HG03060 (cell line): Measurements from ENCODE around the gene CFAP210.
"Not testable (repeated sequence)": the region's sequence is repeated elsewhere in the genome, so short reads cannot be mapped to it uniquely, and the experiment has no call there.

Experiments
- ATAC-seq: cut with Tn5 transposase; IDR thresholded peaks from one replicate; pipeline ENCODE4 v1.9.1; 2021; ENCODE audit warnings: low read depth, moderate number of reproducible peaks; ENCODE audit not compliant: unreplicated experiment

CFAP210 gene

DNA sequence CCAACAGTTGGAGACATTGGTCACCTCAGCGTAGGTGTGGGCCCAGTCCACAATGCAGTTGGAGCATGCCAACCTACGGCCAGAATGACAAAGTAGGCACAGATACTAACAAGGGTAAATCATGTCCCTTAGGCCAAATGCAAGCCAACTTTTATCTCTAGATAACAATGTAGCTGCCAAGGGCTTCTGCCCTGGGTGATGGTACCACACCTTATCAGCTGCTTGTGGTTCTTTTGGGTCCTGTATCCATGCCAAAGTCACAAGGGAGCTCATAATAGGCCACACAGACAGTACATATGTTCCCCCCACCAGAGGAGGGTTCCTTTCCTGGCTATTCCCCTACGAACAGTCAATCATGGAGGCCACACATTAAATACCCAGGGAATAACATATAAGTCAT, 19.1 kb upstream of the CFAP210 start:
- no peak for ATAC-seq

DNA sequence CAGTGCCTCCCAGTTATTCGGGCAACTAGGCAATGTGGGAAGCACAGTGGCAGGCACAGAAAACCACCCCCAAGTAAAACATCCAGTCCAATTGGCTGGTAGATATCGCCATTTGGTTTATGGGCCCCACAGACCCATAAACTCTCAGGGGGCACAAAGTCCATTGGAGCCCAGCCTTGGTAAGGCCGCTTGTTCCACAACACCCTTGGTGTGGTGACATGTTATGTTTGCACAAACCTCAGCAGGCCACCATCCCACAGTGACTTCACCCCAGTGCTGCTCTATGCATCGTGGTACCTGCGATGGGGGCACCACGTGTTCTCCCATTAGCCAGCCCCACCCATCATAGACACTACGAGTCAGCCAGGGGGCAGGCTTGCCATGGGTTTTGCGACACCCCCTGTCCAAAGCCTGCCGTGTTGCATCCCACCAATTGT, 18.6 kb upstream of the CFAP210 start:
- ATAC-seq, result no peak

DNA sequence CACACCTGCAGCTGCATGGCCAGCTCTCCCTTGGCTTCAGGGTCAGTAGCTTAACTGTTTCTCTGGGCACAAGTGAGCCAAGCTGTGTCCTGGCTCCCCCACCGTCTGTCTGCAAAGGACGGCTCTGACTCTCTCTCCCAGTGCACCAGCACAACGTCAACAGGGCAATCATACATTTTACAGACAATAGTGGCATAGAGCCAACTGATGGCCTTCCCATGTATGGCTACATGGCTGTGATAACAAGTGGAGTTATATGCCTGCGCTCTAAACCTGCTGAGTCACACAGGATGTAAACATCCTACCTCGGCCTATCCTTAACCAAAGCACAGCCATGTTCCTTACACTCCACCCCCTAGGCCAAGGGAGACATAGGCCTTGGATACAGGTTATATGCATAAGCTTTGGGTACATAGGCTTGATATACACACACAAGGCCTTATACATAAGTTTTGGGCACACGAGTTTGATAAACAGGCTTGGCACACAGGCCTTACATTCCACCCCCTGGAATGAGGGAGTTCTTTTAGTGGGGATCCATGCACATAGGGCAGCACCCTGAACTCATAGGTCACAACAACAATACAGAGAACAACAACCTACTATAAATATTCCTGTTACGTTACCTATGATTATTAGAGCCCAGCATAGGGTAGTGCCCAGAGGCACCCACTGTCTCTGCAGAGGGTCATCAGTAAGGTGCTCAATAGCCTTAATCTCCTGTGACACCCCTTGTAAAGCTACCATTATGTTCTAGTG, 17.7 kb upstream of the CFAP210 start:
- no peak for ATAC-seq

DNA sequence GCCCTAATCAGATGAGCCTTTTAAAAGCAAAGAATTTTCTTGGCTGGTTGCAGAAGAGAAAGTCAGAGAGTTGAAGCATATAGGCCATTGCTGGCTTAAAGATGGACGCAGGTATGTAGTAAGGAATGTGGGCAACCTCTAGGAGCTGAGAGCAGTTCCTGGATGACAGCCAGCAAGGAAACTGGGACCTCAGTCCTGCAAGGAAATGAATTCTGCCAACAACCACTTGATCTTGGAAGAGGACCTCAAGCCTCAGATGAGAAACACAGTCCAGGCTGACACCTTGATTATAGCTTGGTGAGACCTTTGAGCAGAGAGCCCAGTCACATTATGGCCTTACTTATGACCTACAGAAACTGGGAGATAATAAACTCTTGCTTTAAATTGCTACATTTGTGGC, 15.8 kb upstream of the CFAP210 start:
- ATAC-seq, result no peak

DNA sequence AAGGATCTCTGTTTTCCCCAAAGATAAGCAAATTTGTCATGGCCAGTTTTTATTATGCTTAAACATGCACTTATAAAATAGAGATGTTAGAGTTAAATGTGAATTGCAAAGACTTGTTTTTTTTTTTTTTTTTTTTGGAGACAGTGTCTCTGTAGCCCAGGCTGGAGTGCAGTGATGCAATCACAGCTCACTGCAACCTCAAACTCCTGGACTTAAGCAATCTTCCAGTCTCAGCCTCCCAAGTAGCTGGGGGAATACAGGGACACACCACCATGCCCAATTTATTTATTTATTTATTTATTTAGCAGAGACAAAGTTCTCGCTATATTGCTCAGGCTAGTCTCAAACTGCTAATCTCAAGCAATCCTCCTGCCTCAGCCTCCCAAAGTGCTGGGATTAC, 15.1 kb upstream of the CFAP210 start:
- no peak for ATAC-seq

DNA sequence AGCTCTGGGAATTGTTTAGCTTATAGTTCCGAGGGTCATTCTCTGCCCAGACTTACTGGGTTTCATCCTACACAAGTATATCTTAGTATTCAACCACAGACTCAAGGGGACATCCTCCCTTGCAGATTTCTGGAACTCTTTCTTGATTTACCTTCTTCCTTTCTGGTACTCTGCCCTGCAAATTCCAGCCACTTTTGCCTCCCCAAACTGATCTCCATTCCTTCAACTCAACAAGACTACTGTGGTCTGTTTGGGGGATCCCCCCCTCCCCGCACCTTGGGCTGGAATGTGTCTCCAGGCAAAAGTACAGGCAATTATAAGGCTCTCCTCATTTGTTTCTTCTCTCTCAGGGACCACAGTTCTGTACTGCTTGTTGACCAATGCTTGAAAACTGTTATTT, 13.4 kb upstream of the CFAP210 start:
- no peak for ATAC-seq

DNA sequence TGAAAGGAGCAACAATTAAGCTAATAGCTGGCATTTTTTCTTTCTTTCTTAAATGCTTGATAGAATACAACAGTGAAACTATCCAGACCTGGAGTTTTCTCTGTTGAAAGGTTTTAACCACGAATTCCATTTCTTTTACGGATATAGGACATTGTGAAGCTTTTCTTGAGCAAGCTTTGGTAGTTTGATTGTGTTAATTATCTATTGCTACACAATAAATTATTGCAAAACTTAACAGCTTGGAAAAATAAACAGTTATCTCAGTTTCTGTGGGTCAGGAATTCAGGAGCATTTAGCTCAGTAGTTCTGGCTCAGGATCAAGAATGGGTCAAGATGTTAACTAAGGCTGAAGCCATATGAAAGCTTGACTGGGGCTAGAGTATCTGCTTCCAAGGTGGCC, 11.7 kb upstream of the CFAP210 start:
- ATAC-seq, result no peak

DNA sequence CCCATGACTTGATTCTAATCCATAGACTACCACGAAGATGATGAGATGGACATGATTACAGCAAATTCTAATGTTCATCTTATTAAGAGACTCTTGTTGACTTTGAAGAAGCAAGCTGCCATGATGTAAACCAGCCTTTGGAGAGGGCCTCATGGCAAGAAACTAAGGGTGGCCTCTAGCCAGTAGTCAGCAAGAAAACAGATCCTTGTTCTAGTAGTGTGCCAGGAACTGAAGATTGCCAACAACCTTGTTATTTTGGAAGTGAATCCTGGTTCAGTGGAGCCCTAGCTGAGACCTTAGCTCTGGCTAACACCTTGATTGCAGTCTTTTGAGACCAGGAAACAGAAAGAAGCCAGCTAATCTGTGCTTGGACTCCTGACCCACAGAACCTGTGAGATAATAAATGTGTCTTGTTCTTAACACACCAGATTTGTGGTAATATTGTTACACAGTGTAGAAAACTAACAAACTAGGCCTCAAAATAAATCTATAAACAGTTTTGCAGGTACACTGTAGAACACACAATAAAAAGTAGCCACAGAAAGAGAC, 10.0 kb upstream of the CFAP210 start:
- no peak for ATAC-seq

DNA sequence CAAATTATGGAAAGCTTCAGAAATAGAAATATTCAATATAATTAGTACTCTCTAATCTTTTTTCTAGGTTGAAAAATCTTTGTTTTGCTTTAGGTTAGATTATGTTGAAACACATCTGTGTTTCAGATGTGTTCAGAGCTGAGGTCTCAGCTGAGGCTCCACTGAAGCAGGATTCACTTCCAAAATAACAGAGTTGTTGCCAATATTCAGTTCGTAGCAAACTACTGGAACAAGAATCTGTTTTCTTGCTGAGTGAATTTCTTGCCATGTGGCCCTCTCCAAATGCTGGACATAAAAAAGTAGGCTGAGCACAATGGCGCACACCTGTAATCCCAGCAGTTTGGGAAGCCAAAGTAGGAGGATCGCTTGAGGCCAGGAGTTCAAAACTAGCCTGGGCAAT, 8.8 kb upstream of the CFAP210 start:
- no peak for ATAC-seq

DNA sequence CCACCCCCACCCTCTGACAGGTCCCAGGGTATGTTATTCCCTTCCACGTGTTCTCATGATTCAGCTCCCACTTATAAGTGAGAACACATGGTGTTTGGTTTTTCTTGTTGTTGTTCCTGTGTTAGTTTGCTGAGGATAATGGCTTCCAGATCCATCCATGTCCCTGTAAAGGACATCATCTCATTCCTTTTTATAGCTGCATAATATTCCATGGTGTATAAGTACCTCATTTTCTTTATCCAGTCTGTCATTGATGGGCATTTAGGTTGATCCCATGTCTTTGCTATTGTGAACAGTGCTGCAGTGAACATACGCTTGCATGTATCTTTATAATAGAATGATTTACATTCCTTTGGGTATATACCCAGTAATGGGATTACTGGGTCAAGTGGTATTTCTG, 5.0 kb upstream of the CFAP210 start:
- not testable (repeated sequence) for ATAC-seq

DNA sequence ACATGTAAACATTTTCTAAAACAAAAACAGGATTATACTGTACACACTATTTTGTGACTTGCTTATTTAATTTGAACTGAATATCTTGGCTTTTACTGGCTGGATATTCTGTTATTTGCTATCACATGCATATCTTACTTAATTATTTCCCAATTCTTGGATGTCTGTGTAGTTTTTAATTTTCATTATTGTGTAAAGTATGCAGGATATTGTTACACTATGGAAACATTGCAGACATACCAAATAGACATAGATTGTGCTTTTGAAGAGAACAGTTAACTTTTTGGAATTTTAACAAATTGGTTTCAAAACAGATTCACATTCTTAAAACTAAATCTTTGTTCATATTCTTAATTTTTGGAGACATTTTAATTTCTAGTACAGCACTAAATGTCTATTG, 2.2 kb upstream of the CFAP210 start:
- no peak for ATAC-seq

DNA sequence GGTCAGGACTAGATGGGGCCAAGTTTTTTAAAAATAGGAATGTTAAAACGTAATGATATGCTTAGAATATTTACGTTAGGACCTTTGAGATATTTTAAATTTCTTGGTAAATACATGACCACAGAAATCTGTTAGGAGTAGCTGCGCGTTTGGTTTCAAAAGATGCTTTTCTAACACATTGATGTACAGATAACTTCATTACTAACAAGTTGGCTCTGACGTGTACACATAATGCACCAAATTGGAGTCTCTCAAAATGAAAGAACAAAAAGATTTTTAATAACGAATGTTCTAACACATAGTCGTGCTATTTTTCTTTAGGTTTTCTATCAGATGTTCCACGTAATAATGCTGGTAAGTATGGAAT, 672 bp upstream of the CFAP210 start:
- ATAC-seq, result no peak

DNA sequence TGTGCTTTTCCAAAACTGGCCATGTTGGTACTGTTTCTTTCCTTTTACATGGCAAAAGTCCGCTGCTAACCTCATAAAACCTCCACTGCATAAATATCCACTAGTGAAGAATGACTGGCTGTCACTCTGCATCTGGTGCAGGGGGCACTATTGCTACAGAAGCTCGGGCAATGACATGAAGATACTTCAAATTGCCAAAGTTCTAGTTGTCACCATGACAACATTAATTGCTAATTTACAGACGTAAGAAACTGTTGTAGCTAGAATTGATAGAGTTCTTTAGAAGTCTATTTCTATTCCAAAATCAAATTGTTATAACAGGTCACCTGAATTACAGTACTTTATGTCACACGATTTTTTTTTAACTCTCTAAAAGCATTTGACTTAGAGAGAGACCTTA, 845 bp downstream of the CFAP210 start:
- ATAC-seq, result no peak

DNA sequence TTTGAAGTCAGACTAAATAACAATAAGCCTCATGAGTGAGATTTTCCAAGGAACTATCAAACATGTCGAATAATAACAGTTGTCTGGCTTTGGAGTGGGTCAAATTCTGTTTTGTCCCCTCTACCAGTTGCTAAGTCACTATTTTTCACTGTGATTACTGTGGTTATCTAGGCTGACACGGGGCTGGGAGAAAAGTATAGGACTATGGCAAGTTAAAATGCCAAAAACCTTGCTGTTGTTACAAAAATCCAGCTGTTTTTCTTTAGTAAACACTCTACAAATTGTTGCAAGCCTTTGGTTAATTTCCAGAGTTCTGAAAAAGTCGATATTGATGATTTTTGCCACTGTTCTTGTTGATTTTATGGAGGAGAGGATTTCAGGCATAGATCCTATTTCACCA, 1.5 kb downstream of the CFAP210 start:
- ATAC-seq, result no peak

DNA sequence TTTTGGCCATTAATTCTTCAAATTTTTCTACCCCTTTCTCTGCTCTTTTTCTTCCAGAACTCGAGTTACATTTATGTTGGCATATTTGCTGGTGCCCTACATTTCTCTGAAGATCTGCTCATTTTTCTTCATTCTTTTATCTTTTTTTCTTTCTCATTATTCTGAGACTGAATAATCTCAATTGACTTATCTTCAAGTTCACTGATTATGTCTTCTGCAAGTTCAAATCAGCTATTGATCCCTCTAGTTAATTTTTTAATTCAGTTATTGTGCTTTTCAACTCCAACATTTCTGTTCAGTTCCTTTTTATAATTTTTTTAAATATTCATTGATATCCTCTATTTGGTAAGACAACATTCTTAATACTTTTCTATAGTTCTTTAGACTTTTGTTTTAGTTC, 3.2 kb downstream of the CFAP210 start:
- ATAC-seq, result no peak

DNA sequence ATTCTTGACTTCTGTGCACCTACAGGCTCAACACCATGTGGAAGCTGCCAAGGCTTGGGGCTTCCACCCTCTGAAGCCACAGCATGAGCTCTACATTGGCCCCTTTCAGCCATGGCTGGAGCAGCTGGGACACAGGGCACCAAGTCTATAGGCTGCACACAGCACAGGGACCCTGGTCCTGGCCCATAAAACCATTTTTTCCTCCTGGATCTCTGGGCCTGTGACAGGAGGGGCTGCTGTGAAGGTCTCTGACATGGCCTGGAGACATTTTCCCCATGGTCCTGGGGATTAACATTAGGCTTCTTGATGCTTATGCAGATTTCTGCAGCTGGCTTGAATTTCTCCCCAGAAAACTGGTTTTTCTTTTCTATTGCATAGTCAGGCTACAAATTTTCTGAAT, 6.3 kb downstream of the CFAP210 start:
- ATAC-seq, result not testable (repeated sequence)

DNA sequence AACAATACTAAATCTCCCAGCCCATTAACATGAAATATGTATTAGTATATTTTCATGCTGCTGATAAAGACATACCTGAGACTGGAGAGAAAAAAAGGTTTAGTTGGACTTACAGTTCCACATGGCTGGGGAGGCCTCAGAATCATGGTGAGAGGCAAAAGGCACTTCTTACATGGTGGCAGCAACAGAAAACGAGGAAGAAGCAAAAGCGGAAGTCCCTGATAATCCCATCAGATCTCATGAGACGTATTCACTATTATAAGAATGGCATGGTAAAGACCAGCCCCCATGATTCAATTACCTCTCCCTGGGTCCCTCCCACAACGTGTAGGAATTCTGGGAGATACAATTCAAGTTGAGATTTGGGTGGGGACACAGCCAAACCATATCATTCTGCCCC, 7.4 kb downstream of the CFAP210 start:
- not testable (repeated sequence) for ATAC-seq

DNA sequence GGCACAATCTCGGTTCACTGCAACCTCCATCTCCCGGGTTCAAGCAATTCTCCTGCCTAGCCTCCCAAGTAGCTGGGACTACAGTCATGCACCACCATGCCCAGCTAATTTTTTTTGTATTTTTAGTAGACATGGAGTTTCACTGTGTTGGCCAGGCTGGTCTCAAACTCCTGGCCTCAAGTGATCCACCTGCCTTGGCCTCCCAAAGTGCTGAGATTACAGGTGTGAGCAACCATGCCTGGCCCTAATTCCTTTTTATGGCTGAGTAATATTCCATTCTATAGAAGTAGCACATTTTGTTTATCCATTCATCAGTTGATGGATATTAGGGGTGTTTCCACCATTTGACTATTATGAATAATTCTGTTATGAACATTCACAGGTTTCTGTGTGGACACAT, 9.5 kb downstream of the CFAP210 start:
- ATAC-seq, result not testable (repeated sequence)

DNA sequence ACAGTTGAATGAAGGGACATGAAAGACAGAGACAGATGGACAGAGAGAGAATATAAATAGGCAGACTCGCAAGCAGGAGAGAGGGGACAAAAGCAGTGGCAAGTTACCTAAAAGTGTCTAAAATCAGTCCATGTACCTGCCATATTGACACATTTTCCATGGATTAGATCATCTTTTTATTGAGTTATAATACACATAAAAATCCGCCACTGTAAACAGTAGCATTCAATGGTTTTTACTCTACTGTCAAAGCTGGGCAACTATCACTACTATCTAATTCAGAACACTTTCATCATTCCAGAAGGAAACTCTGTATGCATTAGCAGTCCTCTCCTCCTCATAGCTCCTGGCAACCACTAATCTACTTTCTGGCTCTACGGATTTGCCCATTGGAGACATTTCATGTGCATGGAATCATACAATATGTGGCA, 10.1 kb downstream of the CFAP210 start:
- no peak for ATAC-seq

DNA sequence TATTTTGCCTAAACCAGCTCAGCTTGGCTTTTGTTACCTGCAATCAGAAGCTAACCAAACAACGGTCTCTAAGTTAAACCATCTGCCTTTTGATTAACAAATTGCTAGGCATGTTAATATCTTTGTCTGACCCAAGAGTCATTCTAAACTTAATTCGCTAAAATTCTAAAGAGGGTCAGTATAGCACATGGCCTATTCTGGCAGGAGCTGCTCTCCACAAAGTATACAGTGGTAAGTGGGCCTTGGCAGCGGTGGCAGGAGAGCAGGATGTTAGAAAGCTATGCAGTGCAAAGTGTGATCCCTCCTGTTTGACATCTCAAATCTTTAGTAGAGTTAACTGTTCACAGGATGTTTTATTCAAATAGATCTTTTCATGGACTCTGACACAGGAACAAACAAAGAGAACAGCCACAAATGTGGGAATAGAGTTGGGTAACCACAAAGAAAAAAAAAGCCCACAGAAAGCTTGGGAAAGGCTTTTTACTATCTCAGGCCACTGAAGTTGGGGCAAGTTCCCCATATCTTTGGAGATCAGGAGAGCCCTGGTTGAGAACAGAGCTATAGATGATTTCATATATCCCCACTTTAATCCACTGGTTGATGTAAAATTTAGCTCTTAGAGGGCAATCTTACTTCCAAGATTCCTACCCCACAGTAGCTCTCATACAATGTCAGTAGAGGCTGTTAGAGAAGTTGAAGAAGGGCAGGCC, 10.6 kb downstream of the CFAP210 start:
- ATAC-seq, result no peak

DNA sequence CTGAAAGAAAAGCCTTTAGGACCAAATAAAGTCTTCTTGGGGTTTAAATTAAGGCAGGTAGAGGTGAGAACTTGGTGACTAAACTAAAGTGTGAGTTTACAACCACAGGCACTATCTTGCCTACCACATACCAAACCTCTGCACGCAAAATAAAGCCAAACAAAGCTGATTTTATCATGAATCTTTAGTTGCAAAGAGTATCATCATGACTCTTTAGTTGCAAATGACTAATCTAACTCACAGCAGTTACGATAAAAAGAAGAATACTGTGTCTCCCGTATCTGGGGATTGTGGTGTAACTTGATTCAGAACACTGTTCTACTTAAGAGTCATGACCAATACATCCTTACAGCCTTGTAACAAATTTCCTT, 11.2 kb downstream of the CFAP210 start:
- no peak for ATAC-seq

DNA sequence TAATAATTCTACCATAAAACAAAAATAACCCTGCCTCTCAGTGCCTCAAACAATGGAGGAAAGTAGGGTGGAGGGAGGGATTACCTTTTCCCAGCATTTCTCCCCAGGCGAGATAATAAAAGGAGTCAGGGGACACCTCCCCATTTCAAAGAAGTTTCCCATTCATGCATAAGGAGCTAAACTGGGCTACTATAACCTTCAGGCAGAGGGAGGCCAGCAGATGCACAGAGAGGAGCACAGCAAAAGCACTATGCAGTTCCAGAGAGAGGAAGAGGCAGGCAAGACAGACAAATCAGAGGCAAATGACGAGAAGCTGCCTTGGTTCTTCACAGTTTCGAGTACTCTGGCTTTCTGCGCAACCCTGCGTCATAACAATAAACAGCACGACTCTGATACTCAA, 17.4 kb downstream of the CFAP210 start:
- no peak for ATAC-seq
